ENCODE results near the gene TESK2. TPM values are rescaled to one million over a fixed set of nuclear protein-coding genes. Genes with fewer than 3 reads are reported as not detected.

TESK2 gene
- total RNA-seq, 1 experiment from 2014 or later: 5.0 TPM

DNA sequence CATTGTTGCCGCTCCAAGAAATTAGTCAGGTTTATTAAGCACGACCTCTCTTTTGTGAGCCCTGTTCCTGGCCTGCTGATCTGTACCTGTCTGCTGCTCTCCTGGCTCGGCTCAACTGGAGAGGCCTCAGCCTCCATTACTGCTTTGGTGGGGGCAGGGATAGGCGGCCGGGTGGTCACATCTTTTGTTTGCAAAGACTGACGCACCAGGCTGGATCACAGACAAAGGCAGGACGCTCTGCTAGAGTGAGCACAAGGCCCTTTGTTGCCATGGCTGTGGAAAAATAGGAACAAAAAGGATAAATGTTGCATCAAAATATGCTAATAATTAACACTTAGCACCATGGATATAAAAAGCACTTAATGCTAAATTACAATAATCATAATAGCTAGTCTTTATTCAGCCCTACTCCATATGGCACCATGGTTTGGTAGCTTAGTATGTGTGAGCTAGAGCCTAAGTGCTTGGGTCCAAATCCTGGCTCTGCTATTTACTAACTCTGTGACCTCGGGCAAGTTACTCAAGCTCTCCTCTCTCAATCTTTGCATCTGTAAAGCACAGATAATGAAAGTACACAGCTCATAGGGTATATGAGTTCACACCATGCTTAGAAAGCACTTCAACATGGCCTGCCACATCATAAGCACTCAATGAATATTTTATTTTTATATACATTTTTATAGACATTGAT, 193.2 kb downstream of the TESK2 start:
- no peak for ATAC-seq
- intact Hi-C loops (cut with micrococcal nuclease): no loop called here
- Histone ChIP-seq H2AFZ (ENCODE audit: low read depth, low read length, poor library complexity, severe bottlenecking) (no peak overlapping the region), H3K9me3 (ENCODE audit: control insufficient read depth in 1 of 2, insufficient read depth in 1 of 2, low read depth in 1 of 2, low read length in 2 of 2) (no peaks in the 10 kb centered on the region), H3K9ac (ENCODE audit: low read length) (no peak overlapping the region), H3K4me2 (ENCODE audit: low read length) (no peak overlapping the region), H3K36me3 (ENCODE audit: control insufficient read depth in 1 of 2, insufficient read depth in 2 of 2, low read length in 2 of 2) (no peaks in the 10 kb centered on the region), H3K4me1 (ENCODE audit: control insufficient read depth in 1 of 2, insufficient read depth in 2 of 2, low read length in 2 of 2) (peaks cover 0 to 5% of the 10 kb centered on the region in 2 experiments; a peak in 2 of 4 replicates), H3K27ac (ENCODE audit: low read depth, low read length) (no peak overlapping the region), H3K4me3 (replicated peaks in 1 of 2; ENCODE audit: low read depth in 1 of 2, low read length in 2 of 2) (no peak overlapping the region), H3K27me3 (ENCODE audit: insufficient read depth, low read length) (no peaks in the 10 kb centered on the region), H3K79me2 (ENCODE audit: insufficient read depth, low read length) (no peaks in the 10 kb centered on the region), H4K20me1 (ENCODE audit: insufficient read depth) (no peaks in the 10 kb centered on the region), H3K9me2 (ENCODE audit: insufficient read depth) (no peaks in the 10 kb centered on the region)
- POLR2A ChIA-PET: interaction anchor here (0.9 to 1.3 kb wide), 2 partner anchors 286 to 576 kb away, joined by 4 to 5 read pairs; partner anchors contain the start of gene UROD
- no peak for DNase-seq (ENCODE audit: low read depth, low spot score)
- no TSS peak for BruUV-seq (replicated peaks)
- CTCF ChIA-PET: interaction anchor here (7.8 kb wide), 1 partner anchor 282 kb away, joined by 214 read pairs; the partner anchor contains the start of genes HECTD3 and UROD
- RAD21 ChIA-PET (ENCODE audit: low non-redundant PET in 1 of 2, low total read pairs in 2 of 2, uncharacterized antibody in 2 of 2, unreplicated experiment in 2 of 2): no interaction called here
- TF ChIP-seq EZH2phosphoT487 (IDR thresholded peaks at IDR 0.05; ENCODE audit: borderline replicate concordance) (no peak), EZH2 (IDR thresholded peaks at IDR 0.05) (no peak), ZNF274 (IDR thresholded peaks at IDR 0.05; ENCODE audit: low read depth, low read length) (no peak), JUND (IDR thresholded peaks at IDR 0.05) (no peak), SP1 (IDR thresholded peaks at IDR 0.05; ENCODE audit: low read depth) (no peak), FOSL1 (IDR thresholded peaks at IDR 0.05; ENCODE audit: low read depth) (no peak), CEBPB (IDR thresholded peaks at IDR 0.05; ENCODE audit: low read depth) (no peak), YY1 (IDR thresholded peaks at IDR 0.05; ENCODE audit: extremely low read depth, insufficient replicate concordance, low read depth, low read length) (no peak), ELF1 (IDR thresholded peaks at IDR 0.05; ENCODE audit: borderline replicate concordance, low read depth) (no peak), RAD21 (IDR thresholded peaks at IDR 0.05; ENCODE audit: low read depth) (no peak), CBX3 (IDR thresholded peaks at IDR 0.05; ENCODE audit: low read depth) (no peak), SRF (IDR thresholded peaks at IDR 0.05; ENCODE audit: low read depth) (no peak)
- TF ChIP-seq, protein P1, sequence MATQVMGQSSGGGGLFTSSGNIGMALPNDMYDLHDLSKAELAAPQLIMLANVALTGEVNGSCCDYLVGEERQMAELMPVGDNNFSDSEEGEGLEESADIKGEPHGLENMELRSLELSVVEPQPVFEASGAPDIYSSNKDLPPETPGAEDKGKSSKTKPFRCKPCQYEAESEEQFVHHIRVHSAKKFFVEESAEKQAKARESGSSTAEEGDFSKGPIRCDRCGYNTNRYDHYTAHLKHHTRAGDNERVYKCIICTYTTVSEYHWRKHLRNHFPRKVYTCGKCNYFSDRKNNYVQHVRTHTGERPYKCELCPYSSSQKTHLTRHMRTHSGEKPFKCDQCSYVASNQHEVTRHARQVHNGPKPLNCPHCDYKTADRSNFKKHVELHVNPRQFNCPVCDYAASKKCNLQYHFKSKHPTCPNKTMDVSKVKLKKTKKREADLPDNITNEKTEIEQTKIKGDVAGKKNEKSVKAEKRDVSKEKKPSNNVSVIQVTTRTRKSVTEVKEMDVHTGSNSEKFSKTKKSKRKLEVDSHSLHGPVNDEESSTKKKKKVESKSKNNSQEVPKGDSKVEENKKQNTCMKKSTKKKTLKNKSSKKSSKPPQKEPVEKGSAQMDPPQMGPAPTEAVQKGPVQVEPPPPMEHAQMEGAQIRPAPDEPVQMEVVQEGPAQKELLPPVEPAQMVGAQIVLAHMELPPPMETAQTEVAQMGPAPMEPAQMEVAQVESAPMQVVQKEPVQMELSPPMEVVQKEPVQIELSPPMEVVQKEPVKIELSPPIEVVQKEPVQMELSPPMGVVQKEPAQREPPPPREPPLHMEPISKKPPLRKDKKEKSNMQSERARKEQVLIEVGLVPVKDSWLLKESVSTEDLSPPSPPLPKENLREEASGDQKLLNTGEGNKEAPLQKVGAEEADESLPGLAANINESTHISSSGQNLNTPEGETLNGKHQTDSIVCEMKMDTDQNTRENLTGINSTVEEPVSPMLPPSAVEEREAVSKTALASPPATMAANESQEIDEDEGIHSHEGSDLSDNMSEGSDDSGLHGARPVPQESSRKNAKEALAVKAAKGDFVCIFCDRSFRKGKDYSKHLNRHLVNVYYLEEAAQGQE (IDR thresholded peaks at IDR 0.05; ENCODE audit: low read depth): no peak
- TF ChIP-seq, protein P2, sequence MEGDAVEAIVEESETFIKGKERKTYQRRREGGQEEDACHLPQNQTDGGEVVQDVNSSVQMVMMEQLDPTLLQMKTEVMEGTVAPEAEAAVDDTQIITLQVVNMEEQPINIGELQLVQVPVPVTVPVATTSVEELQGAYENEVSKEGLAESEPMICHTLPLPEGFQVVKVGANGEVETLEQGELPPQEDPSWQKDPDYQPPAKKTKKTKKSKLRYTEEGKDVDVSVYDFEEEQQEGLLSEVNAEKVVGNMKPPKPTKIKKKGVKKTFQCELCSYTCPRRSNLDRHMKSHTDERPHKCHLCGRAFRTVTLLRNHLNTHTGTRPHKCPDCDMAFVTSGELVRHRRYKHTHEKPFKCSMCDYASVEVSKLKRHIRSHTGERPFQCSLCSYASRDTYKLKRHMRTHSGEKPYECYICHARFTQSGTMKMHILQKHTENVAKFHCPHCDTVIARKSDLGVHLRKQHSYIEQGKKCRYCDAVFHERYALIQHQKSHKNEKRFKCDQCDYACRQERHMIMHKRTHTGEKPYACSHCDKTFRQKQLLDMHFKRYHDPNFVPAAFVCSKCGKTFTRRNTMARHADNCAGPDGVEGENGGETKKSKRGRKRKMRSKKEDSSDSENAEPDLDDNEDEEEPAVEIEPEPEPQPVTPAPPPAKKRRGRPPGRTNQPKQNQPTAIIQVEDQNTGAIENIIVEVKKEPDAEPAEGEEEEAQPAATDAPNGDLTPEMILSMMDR (IDR thresholded peaks at IDR 0.05 in 2 of 3, conservative IDR thresholded peaks at IDR 0.05 in 1 of 3; ENCODE audit: borderline replicate concordance in 1 of 3, insufficient read depth in 1 of 3, low read depth in 2 of 3, low read length in 2 of 3): no peak
